Pancreas (tissue), 10 donors: ENCODE measurements around the gene CD46. TPM values are rescaled to one million over a fixed set of nuclear protein-coding genes. Genes with fewer than 3 reads are reported as not detected.

Experiments
- ATAC-seq, 4 donors: fragments of 200-7000 bp; cut with Tn5 transposase; one replicate each; pipeline versions ENCODE4 v1.8.0 to v1.9.1; 2020; ENCODE audit warnings: mild to moderate bottlenecking in 4 of 4, moderate library complexity in 4 of 4
- DNase-seq, 6 donors: peaks; one replicate each; pipeline ENCODE4 v3.0.0-alpha.2; 2020
- FAIRE-seq: peaks from 2 replicates; lab custom pipeline; 2012; peaks lifted over from hg19 to GRCh38; lab: Jason Lieb, UNC
- H3K27ac ChIP-seq, 4 donors: fragments of 200-600 bp; sonication (generic); 1 replicate in 3 of 4; 2 replicates in 1 of 4; pipeline versions ENCODE4 v1.5.0 to v1.8.0; 2020
- H3K27me3 ChIP-seq, 4 donors: fragments of 200-600 bp; one replicate each; pipeline ENCODE4 v1.8.0; 2021
- H3K36me3 ChIP-seq, 3 donors: fragments of 200-600 bp; sonication (generic) in 1 of 3; one replicate each; pipeline versions ENCODE4 v1.5.0 to v1.8.0; 2020 to 2021
- H3K4me1 ChIP-seq, 3 donors: fragments of 200-600 bp; one replicate each; pipeline ENCODE4 v1.8.0; 2021
- H3K4me3 ChIP-seq, 4 donors: fragments of 200-600 bp; sonication (generic) in 2 of 4; one replicate each; pipeline versions ENCODE4 v1.5.0 to v1.8.0; 2020 to 2021
- H3K9me3 ChIP-seq, 4 donors: fragments of 200-600 bp; one replicate each; pipeline ENCODE4 v1.8.0; 2021
- CTCF ChIP-seq, 4 donors: fragments of 200-600 bp; sonication (generic) in 3 of 4; IDR thresholded peaks; one replicate each; pipeline versions ENCODE4 v1.5.0 to v1.8.0; 2021; ENCODE audit warnings: antibody characterized with exemption in 4 of 4
- WGBS, 2 donors: extraction: QIAGEN DNeasy Blood & Tissue Kit; methylation state at CpG; one replicate each; pipeline ENCODE4 v1.1.7; 2013; 5-methylcytosine and 5-hydroxymethylcytosine counted together
- intact Hi-C, 3 donors: fragments of 100-400 bp; cut with DNase I; formaldehyde crosslinking; loops; one replicate each; pipeline versions ENCODE4 v1.11.1 to v1.14.2; 2022
- polyA plus RNA-seq, 2 donors: library from polyadenylated mRNA; stranded (reverse); fragments of 200-250 nt; gene quantifications; one replicate each; pipeline ENCODE4 v1.2.3, GENCODE V29; 2013
- total RNA-seq, 6 donors: library from RNA; stranded (reverse); fragmentation: NEBNext Ultra II Directional in 4 of 6; extraction: Animal tissue kit (Norgen Biotek cat#: 25700) in 4 of 6; gene quantifications; one replicate each; pipeline versions ENCODE4 v1.2.1 to v1.2.4, GENCODE V29; 2021 to 2023
- donor health status: healthy with polysubstance abuse.
- donor health status: DM: no; HTN: no; CAD: no; lungs with moderate emphysema.
- donor health status: DM: no; HTN: no; CAD: no.
- donor health status: control.
- donor health status: control.
- donor health status: Bipolar disorder and iron deficiency.
- donor health status: DM: yes; HTN: yes; CAD: no.
- donor health status: DM: no; HTN: no; CAD: no.
- donor health status: DM: no; HTN: no; CAD: no.
- donor health status: DM: yes; HTN: yes; CAD: no.

The CD46 gene
- total and polyA plus RNA-seq, 8 donors, result 59.8 to 172 (median 116) TPM

DNA sequence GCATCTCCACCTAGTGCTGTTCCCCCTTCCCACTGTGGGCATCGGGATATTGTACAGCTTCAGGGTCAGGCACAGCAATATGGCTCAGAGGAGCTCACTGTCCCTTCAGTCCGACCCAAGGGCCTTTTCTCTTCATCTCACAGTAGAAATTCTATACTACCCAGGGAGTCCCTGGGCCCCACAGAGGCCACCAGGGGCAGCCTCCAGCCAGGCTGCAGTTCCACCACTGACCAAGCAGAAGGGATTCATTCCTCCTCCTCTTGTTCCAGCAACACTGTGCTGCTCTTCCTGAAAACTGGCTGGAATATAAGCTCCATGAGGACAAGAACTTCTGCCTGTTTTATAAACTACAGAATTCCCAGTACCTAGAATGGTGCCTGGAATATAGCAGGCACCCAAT is 88.5 kb downstream of the CD46 start:
- 93 to 97% methylated on average over 2 of the region's 2 CpGs for WGBS, 2 donors
- Histone ChIP-seq H3K27me3 (no peaks in the 10 kb centered on the region), H3K36me3 (no peaks in the 10 kb centered on the region), H3K4me1 (peaks cover 4 to 15% (median 8%) of the 10 kb centered on the region in 3 donors), H3K9me3 (no peaks in the 10 kb centered on the region), H3K4me3 (no peak overlapping the region), H3K27ac (no peak overlapping the region)
- FAIRE-seq (no peak), DNase-seq (no peak), ATAC-seq (no peak)
- no peak for TF ChIP-seq CTCF (IDR thresholded peaks at IDR 0.05)
- intact Hi-C loops, result no loop called here

DNA sequence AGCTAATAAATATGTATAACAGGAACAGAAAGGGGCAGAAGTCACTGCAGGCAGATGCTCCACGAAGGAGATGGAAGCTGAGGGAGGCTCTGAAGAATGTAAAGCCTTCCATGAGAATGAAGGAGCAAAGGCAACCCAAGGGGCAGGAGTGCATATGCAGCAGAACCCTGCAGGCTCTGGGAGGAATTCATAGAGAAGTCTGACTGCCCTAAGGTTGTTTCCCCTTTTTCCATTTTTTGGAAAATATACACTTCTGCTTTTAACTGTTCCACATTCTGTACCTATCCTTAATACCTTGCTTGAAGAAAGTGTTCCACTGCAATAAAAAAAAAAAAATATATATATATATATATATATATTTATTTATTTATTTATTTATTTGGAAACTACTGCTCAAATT is 89.4 kb downstream of the CD46 start:
- ATAC-seq, result no peak
- TF ChIP-seq CTCF (IDR thresholded peaks at IDR 0.05), result no peak
- peaks cover 4 to 17% (median 6%) of the 10 kb centered on the region in 3 donors for H3K4me1 ChIP-seq
- H3K9me3 ChIP-seq, result no peaks in the 10 kb centered on the region
- DNase-seq, result no peak
- H3K4me3 ChIP-seq, result no peak overlapping the region
- no peak for FAIRE-seq
- no peaks in the 10 kb centered on the region for H3K36me3 ChIP-seq
- no peak overlapping the region for H3K27ac ChIP-seq
- 74 to 84% methylated on average over 1 of the region's 1 CpG for WGBS, 2 donors
- H3K27me3 ChIP-seq, result no peaks in the 10 kb centered on the region
- intact Hi-C loops, result no loop called here

DNA sequence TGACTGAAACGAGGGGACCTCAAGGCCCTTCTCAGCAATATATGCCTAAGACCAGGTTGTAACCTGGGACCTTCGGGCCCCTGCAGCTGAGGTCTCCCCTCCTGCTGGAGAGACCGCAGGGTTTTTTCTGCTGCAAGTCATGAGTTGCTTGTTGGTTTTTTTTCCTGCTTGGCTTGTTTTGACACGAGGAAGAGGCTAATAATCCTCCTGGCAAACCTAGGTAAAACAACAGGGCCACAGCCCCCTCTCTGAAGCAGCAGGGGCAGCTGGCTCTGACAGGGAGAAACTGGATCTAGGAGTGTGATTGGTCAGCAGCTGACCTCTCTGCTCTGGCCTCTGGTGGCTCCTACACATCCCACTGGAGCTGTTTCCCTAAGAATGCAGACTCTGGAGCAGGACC is 90.0 kb downstream of the CD46 start:
- DNase-seq (no peak), FAIRE-seq (no peak), ATAC-seq (no peak)
- Histone ChIP-seq H3K27me3 (no peaks in the 10 kb centered on the region), H3K9me3 (no peaks in the 10 kb centered on the region), H3K4me1 (peaks cover under 1 to 11% (median 4%) of the 10 kb centered on the region in 3 donors), H3K4me3 (no peak overlapping the region), H3K36me3 (no peaks in the 10 kb centered on the region), H3K27ac (no peak overlapping the region)
- no peak for TF ChIP-seq CTCF (IDR thresholded peaks at IDR 0.05)
- intact Hi-C loops, result no loop called here
- 80 to 85% methylated on average over 4 of the region's 4 CpGs for WGBS, 2 donors

- 87 to 88% methylated on average over 6 of the region's 6 CpGs for whole genome bisulfite sequencing, 2 donors
- peaks cover 0 to 11% (median 4%) of the 10 kb centered on the region in 3 donors for H3K4me1 ChIP-seq
- intact Hi-C loops, result no loop called here
- H3K4me3 ChIP-seq, result no peak overlapping the region
- no peak for TF ChIP-seq CTCF (IDR thresholded peaks at IDR 0.05)
- FAIRE-seq, result no peak
- no peaks in the 10 kb centered on the region for H3K36me3 ChIP-seq
- ATAC-seq, result no peak
- no peaks in the 10 kb centered on the region for H3K9me3 ChIP-seq
- H3K27ac ChIP-seq, result no peak overlapping the region
- DNase-seq, result no peak
- no peaks in the 10 kb centered on the region for H3K27me3 ChIP-seq
Observed at GRCh38 chr1:207842506-207842905, 90.7 kb downstream of the CD46 start.

- Histone ChIP-seq H3K27me3 (no peaks in the 10 kb centered on the region), H3K36me3 (no peaks in the 10 kb centered on the region), H3K9me3 (no peaks in the 10 kb centered on the region), H3K27ac (no peak overlapping the region), H3K4me1 (peaks cover 0 to 11% (median 4%) of the 10 kb centered on the region in 3 donors), H3K4me3 (no peak overlapping the region)
- no peak for DNase-seq
- intact Hi-C loops, result no loop called here
- WGBS, 2 donors, result 80 to 82% methylated on average over 2 of the region's 2 CpGs
- ATAC-seq, result peak in 1 of 4 donors; percentile 39
- no peak for FAIRE-seq
- no peak for TF ChIP-seq CTCF (IDR thresholded peaks at IDR 0.05)
Observed at GRCh38 chr1:207844371-207844770, 92.5 kb downstream of the CD46 start.

Other genes with a start within 250 kb of the CD46 start
- 1 to 10 TPM in 1 of 6 donors, not detected in 5; 1.3 TPM for gene CR1L, start 106.9 kb upstream of the CD46 start, total RNA-seq
- not detected for gene CR1L, start 106.9 kb upstream of the CD46 start, polyA plus RNA-seq
- 10 to 100 TPM in 1 of 6 donors, 1 to 10 TPM in 5; 5.2 to 11.9 (median 8.1) TPM for gene CD34, start 159.1 kb downstream of the CD46 start, total RNA-seq
- gene CD34, start 159.1 kb downstream of the CD46 start, polyA plus RNA-seq, result 10 to 100 TPM in 1 of 2 donors, 1 to 10 TPM in 1; 5.9 to 11.6 TPM